HepG2 (cell line): ENCODE results near the gene C14orf180. TPM values are rescaled to one million over a fixed set of nuclear protein-coding genes. Genes with fewer than 3 reads are reported as not detected.

Experiments used
- ATAC-seq: fragments of 200-7000 bp; cut with Tn5 transposase; 3 replicates; pipeline ENCODE4 v1.9.1; 2020; ENCODE audit warnings: mild to moderate bottlenecking, moderate library complexity
- BruUV-seq: library from RNA; stranded (reverse); fragments of 400-500 nt; replicated peaks from 2 replicates; lab custom pipeline; 2021; lab: Mats Ljungman, UMichigan
- CTCF ChIA-PET: fragments of 300-600 bp; formaldehyde crosslinking; extraction: SDS; loops from one replicate; lab custom pipeline; 2021; ENCODE audit warnings: low total read pairs, inconsistent platforms, low intra/inter-chr PET ratio; lab: Yijun Ruan, JAX
- POLR2A ChIA-PET: fragments of 350-600 bp; sonication (Branson Sonifier 250); formaldehyde crosslinking; loops from one replicate; lab custom pipeline; 2020; ENCODE audit warnings: antibody characterized with exemption, inconsistent platforms; lab: Yijun Ruan, JAX
- DNase-seq: peaks from one replicate; pipeline ENCODE4 v3.0.0-alpha.2; 2015; ENCODE audit warnings: low spot score
- FAIRE-seq: peaks from 3 replicates; lab custom pipeline; 2011; peaks lifted over from hg19 to GRCh38; lab: Jason Lieb, UNC
- H2AFZ ChIP-seq: one replicate; pipeline ENCODE4 v1.6.1; 2011; ENCODE audit warnings: low read length, inconsistent platforms
- H3K27ac ChIP-seq: fragments of 300-600 bp; 3 replicates; pipeline ENCODE4 v1.8.0; 2011; ENCODE audit warnings: mixed run types, mild to moderate bottlenecking, mixed read lengths, low read length, inconsistent platforms; ENCODE audit not compliant: insufficient read depth; ENCODE audit errors: extremely low read length
- H3K27me3 ChIP-seq, 2 experiments: fragments of 200-600 bp in 1 of 2; 2 replicates in 1 of 2; 3 replicates in 1 of 2; pipeline versions ENCODE4 v1.6.0 to v1.8.0; 2011; ENCODE audit warnings: low read length in 2 of 2, mild to moderate bottlenecking in 2 of 2, moderate library complexity in 2 of 2, inconsistent platforms in 1 of 2; ENCODE audit not compliant: insufficient read depth in 2 of 2, control insufficient read depth in 1 of 2
- H3K36me3 ChIP-seq, 2 experiments: fragments of 200-600 bp in 1 of 2; replicated peaks in 1 of 2; 2 replicates in 1 of 2; 3 replicates in 1 of 2; pipeline versions ENCODE4 v1.5.1 to v1.8.0; 2011; ENCODE audit warnings: low read length in 2 of 2, inconsistent platforms in 1 of 2; ENCODE audit not compliant: insufficient read depth in 2 of 2, control insufficient read depth in 1 of 2
- H3K4me1 ChIP-seq: 2 replicates; pipeline ENCODE4 v1.5.1; 2012; ENCODE audit warnings: low read length, inconsistent platforms; ENCODE audit not compliant: insufficient read depth
- H3K4me2 ChIP-seq: 2 replicates; pipeline ENCODE4 v1.6.0; 2011; ENCODE audit warnings: low read depth, low read length, inconsistent platforms
- H3K4me3 ChIP-seq, 3 experiments: fragments of 200-600 bp in 1 of 3; sonication (generic), shearing (Covaris generic) in 1 of 3; replicated peaks in 1 of 3; 2 replicates each; pipeline ENCODE4 v1.5.1; 2011 to 2016; ENCODE audit warnings: low read length in 3 of 3, inconsistent platforms in 2 of 3, low read depth in 2 of 3, mild to moderate bottlenecking in 2 of 3, control low read depth in 1 of 3, mixed read lengths in 1 of 3; ENCODE audit not compliant: insufficient read depth in 1 of 3
- H3K79me2 ChIP-seq: one replicate; pipeline ENCODE4 v1.6.1; 2011; ENCODE audit warnings: low read length, inconsistent platforms; ENCODE audit not compliant: insufficient read depth
- H3K9ac ChIP-seq: 2 replicates; pipeline ENCODE4 v1.6.0; 2011; ENCODE audit warnings: mild to moderate bottlenecking, low read depth, low read length, inconsistent platforms; ENCODE audit not compliant: insufficient read depth
- H3K9me3 ChIP-seq: 2 replicates; pipeline ENCODE4 v1.5.1; 2012; ENCODE audit warnings: mild to moderate bottlenecking, low read length
- H4K20me1 ChIP-seq: 2 replicates; pipeline ENCODE4 v1.6.0; 2011; ENCODE audit warnings: inconsistent platforms, mild to moderate bottlenecking, low read length, moderate library complexity; ENCODE audit not compliant: insufficient read depth
- ARID2 ChIP-seq: sonication (generic); formaldehyde crosslinking; IDR thresholded peaks from 2 replicates; pipeline ENCODE4 v1.8.1; 2022; ENCODE audit warnings: mild to moderate bottlenecking, missing genetic modification reagents, borderline replicate concordance
- ESRRA ChIP-seq: sonication (generic); formaldehyde crosslinking; IDR thresholded peaks from 2 replicates; pipeline ENCODE4 v1.5.1; 2020; ENCODE audit warnings: mild to moderate bottlenecking, low read depth, missing genetic modification reagents
- EZH2 ChIP-seq: conservative IDR thresholded peaks from 2 replicates; pipeline ENCODE4 v1.6.1; 2012; ENCODE audit warnings: mild to moderate bottlenecking, low read depth, low read length, moderate library complexity
- IRF2 ChIP-seq: IDR thresholded peaks from 2 replicates; pipeline ENCODE4 v1.6.1; 2018; ENCODE audit warnings: missing genetic modification reagents, missing compliant biosample characterization
- NR2F6 ChIP-seq, 2 experiments: IDR thresholded peaks; 2 replicates each; pipeline ENCODE4 v1.6.1; 2016; ENCODE audit warnings: antibody characterized with exemption in 1 of 2, mild to moderate bottlenecking in 1 of 2
- TGIF2 ChIP-seq: IDR thresholded peaks from 2 replicates; pipeline ENCODE4 v1.6.1; 2016; ENCODE audit warnings: control low read depth, missing compliant biosample characterization
- ZNF589 ChIP-seq: sonication (generic); formaldehyde crosslinking; conservative IDR thresholded peaks from 2 replicates; pipeline ENCODE4 v1.8.0; 2022; ENCODE audit warnings: mild to moderate bottlenecking, moderate library complexity, missing genetic modification reagents
- ZNF776 ChIP-seq: sonication (generic); formaldehyde crosslinking; IDR thresholded peaks from 2 replicates; pipeline ENCODE4 v1.4.0; 2020; ENCODE audit warnings: mild to moderate bottlenecking, missing genetic modification reagents
- ZNF83 ChIP-seq: sonication (generic); formaldehyde crosslinking; IDR thresholded peaks from 2 replicates; pipeline ENCODE4 v1.4.0; 2020; ENCODE audit warnings: missing genetic modification reagents, mild to moderate bottlenecking, borderline replicate concordance
- WGBS: methylation state at CpG from one replicate; pipeline ENCODE4 v1.1.6; 2017; ENCODE audit warnings: low lambda C conversion rate; 5-methylcytosine and 5-hydroxymethylcytosine counted together
- in situ Hi-C: cut with HindIII; loops from 2 replicates; pipeline ENCODE4 v1.10.0; 2017; ENCODE audit warnings: low pct_unique_long_range_greater_than_20kb; ENCODE audit not compliant: extremely low pct_ligation_motif_present
- intact Hi-C: fragments of 100-400 bp; cut with micrococcal nuclease; formaldehyde crosslinking; loops from one replicate; pipeline ENCODE4 v1.10.0; 2022; ENCODE audit not compliant: unreplicated experiment
- polyA plus RNA-seq, 8 experiments: library from polyadenylated mRNA; depleted of rRNA in 3 of 8; stranded (reverse) in 7 of 8; unstranded in 1 of 8; fragments of >200 nt; fragmentation: Illumina TruSeq in 4 of 8; extraction: Trizol in 4 of 8; gene quantifications; 2 replicates each; pipeline versions ENCODE4 v1.2.1 to v1.2.3, GENCODE V29; 2011 to 2016; ENCODE audit warnings: low read depth in 4 of 8, missing spikeins in 1 of 8, mixed read lengths in 1 of 8; ENCODE audit not compliant: insufficient read depth in 1 of 8
- total RNA-seq, 5 experiments: library from RNA; depleted of rRNA; stranded (reverse); fragments of >200 nt; fragmentation: Illumina TruSeq; extraction: Trizol; gene quantifications; 2 replicates each; pipeline ENCODE4 v1.2.3, GENCODE V29; 2016; ENCODE audit warnings: low read depth in 1 of 5
- TF ChIP-seq, protein P1 (sequence below): sonication (generic); formaldehyde crosslinking; IDR thresholded peaks from 2 replicates; pipeline ENCODE4; 2020; ENCODE audit warnings: missing genetic modification reagents, mild to moderate bottlenecking, borderline replicate concordance
- TF ChIP-seq, protein P2 (sequence below): sonication (generic); formaldehyde crosslinking; IDR thresholded peaks from 2 replicates; pipeline ENCODE4 v1.8.0; 2022; ENCODE audit warnings: mild to moderate bottlenecking, missing genetic modification reagents, borderline replicate concordance

C14orf180 gene
- total and polyA plus RNA-seq, 2 of the 13 experiments (the other 11 are each of a cell fraction or from before 2014, with no cell fraction given): not detected

DNA sequence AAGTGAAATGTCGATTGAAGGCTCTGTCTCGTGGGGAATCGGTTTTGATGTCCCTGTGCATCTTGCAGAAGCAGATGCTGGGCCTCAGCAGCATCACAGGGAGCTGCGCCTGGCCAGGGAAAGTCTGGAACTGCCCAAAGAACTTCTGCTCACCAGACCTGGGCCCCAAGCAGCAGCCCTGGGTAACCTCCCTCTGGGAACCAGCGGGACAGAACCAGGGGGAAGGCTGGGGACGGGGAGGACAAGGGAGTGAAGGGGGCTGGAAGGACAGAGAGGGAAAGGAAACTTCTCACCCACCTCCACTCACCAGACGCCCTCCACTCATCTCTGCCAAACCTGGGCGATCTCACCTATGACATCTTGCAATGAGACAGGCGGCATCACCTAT, 26.8 kb upstream of the C14orf180 start:
- CTCF ChIA-PET: no interaction called here
- intact Hi-C loops: no loop called here

DNA sequence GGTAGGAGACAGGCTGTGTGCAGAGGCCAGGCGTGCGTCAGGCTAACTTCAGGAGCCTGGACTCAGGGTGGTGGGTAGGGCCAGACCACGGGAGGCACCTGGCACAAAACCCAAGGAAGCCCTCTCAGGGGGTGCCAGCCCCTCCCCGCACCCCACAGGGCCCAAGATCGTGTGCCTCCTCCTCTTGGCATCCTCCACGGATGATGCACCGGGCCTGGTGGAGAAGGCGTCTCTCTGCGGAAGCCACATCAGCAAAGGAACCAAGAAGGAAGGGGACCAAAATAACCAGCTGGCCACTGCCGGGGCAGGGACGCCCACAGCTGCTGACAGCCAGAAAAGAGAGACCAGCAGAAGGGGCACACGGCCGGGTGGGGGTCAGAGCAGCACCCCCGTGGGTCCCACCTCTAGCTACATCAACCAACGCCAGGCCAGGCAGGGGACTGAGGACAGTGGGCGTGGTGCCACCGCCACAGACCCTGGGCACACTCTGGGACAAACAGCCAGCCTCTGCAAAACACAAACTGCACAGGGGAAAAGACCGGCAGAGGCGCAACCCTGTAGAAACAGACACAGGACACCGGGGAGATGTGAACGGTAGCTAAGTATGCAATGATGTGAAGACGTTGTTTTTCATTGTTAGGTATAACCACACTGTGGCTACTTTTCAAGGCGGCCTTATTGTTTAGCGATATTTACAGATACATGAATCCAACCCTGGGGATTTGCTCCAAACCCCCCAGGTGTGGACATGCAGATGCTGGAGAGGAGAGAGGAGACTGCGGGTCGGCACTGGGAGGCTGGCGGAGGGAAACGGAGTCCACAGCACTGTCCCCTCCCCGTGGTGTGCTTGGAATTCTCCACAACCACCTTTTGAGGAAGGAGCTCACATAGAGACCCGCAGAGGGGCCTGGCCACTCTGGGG, 26.1 kb upstream of the C14orf180 start:
- BruUV-seq: no TSS peak
- H3K9ac ChIP-seq: no peak overlapping the region
- H3K79me2 ChIP-seq: no peaks in the 10 kb centered on the region
- H3K4me3 ChIP-seq: no peak overlapping the region
- no peak for DNase-seq
- CTCF ChIA-PET: no interaction called here
- no peaks in the 10 kb centered on the region for H3K36me3 ChIP-seq
- H3K9me3 ChIP-seq: no peaks in the 10 kb centered on the region
- no peak for ATAC-seq
- FAIRE-seq: no peak
- POLR2A ChIA-PET: no interaction called here
- in situ Hi-C loops: no loop called here
- peaks cover 6% of the 10 kb centered on the region; the same call in 1 of the 2 replicates for H4K20me1 ChIP-seq
- no peaks in the 10 kb centered on the region for H3K4me1 ChIP-seq
- no peak overlapping the region for H3K4me2 ChIP-seq
- no peak overlapping the region for H3K27ac ChIP-seq
- no peak overlapping the region for H2AFZ ChIP-seq
- peaks cover 10 to 91% of the 10 kb centered on the region in 2 experiments; a peak in 4 of 5 replicates for H3K27me3 ChIP-seq
- WGBS: 25% methylated on average over 18 of the region's 30 CpGs
- intact Hi-C loops: no loop called here
- TF ChIP-seq EZH2 (0 out of 2 replicates have a peak, but pooled peaks have one; percentile 16), ARID2 (CRISPR knock-in tag) (no peak), ZNF589 (CRISPR knock-in tag) (no peak), IRF2 (CRISPR knock-in tag) (no peak)
- TF ChIP-seq, protein P1, sequence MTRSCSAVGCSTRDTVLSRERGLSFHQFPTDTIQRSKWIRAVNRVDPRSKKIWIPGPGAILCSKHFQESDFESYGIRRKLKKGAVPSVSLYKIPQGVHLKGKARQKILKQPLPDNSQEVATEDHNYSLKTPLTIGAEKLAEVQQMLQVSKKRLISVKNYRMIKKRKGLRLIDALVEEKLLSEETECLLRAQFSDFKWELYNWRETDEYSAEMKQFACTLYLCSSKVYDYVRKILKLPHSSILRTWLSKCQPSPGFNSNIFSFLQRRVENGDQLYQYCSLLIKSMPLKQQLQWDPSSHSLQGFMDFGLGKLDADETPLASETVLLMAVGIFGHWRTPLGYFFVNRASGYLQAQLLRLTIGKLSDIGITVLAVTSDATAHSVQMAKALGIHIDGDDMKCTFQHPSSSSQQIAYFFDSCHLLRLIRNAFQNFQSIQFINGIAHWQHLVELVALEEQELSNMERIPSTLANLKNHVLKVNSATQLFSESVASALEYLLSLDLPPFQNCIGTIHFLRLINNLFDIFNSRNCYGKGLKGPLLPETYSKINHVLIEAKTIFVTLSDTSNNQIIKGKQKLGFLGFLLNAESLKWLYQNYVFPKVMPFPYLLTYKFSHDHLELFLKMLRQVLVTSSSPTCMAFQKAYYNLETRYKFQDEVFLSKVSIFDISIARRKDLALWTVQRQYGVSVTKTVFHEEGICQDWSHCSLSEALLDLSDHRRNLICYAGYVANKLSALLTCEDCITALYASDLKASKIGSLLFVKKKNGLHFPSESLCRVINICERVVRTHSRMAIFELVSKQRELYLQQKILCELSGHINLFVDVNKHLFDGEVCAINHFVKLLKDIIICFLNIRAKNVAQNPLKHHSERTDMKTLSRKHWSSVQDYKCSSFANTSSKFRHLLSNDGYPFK (CRISPR knock-in tag): no peak

More for the DNA sequence above, 26.8 kb upstream of the C14orf180 start:
- FAIRE-seq (no peak), DNase-seq (no peak)
- Histone ChIP-seq H3K27me3 (peaks cover 8 to 84% of the 10 kb centered on the region in 2 experiments; a peak in 4 of 5 replicates), H3K27ac (no peak overlapping the region)
- no peak for TF ChIP-seq TGIF2 (CRISPR knock-in tag)
- no peak for TF ChIP-seq NR2F6 (IDR thresholded peaks at IDR 0.05)
- no peak for TF ChIP-seq NR2F6 (CRISPR knock-in tag; IDR thresholded peaks at IDR 0.05)
- no peak for TF ChIP-seq ESRRA
- no peak for TF ChIP-seq ZNF83 (CRISPR knock-in tag)
- TF ChIP-seq, protein P2, sequence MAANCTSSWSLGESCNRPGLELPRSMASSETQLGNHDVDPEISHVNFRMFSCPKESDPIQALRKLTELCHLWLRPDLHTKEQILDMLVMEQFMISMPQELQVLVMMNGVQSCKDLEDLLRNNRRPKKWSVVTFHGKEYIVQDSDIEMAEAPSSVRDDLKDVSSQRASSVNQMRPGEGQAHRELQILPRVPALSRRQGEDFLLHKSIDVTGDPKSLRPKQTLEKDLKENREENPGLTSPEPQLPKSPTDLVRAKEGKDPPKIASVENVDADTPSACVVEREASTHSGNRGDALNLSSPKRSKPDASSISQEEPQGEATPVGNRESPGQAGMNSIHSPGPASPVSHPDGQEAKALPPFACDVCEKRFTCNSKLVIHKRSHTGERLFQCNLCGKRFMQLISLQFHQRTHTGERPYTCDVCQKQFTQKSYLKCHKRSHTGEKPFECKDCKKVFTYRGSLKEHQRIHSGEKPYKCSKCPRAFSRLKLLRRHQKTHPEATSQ (CRISPR knock-in tag): no peak
- TF ChIP-seq ZNF776 (CRISPR knock-in tag): no peak
- TF ChIP-seq, all 625 proteins: peak for 0
- POLR2A ChIA-PET: no interaction called here
- Histone ChIP-seq H3K9me3 (no peaks in the 10 kb centered on the region), H3K36me3 (no peaks in the 10 kb centered on the region), H3K4me3 (no peak overlapping the region), H3K9ac (no peak overlapping the region), H4K20me1 (peaks cover 6% of the 10 kb centered on the region; the same call in 1 of the 2 replicates), H3K4me2 (no peak overlapping the region), H3K79me2 (no peaks in the 10 kb centered on the region), H3K4me1 (no peaks in the 10 kb centered on the region), H2AFZ (no peak overlapping the region)
- 4% methylated on average over 3 of the region's 9 CpGs for WGBS
- BruUV-seq: no TSS peak
- ATAC-seq: no peak
- in situ Hi-C loops: no loop called here
